ENCODE results near the gene GLMP. TPM values are rescaled to one million over a fixed set of nuclear protein-coding genes. Genes with fewer than 3 reads are reported as not detected.

Gene GLMP
- total RNA-seq, 1 experiment from 2014 or later: 60.2 TPM

GRCh38 chr1:156245451-156246232, 49.8 kb downstream of the GLMP start:
- POLR2A ChIA-PET: no interaction called here
- Histone ChIP-seq H3K9me3 (ENCODE audit: control insufficient read depth, insufficient read depth, low read depth, low read length) (no peaks in the 10 kb centered on the region), H3K27me3 (ENCODE audit: control insufficient read depth, insufficient read depth, low read length) (no peaks in the 10 kb centered on the region), H3K36me3 (ENCODE audit: control insufficient read depth, insufficient read depth, low read length) (no peaks in the 10 kb centered on the region), H3K27ac (ENCODE audit: low read length) (no peak overlapping the region), H3K4me3 (ENCODE audit: low read depth in 2 of 2, low read length in 2 of 2) (peak overlapping the region in 1 of 2 experiments; percentile 18; a peak in 1 of 4 replicates), H3K4me1 (ENCODE audit: control insufficient read depth, insufficient read depth, low read length) (peaks cover 9% of the 10 kb centered on the region)
- DNase-seq (ENCODE audit: low read depth, low spot score) (no peak), ATAC-seq (peak; percentile 7)
- intact Hi-C loops (cut with micrococcal nuclease; ENCODE audit: unreplicated experiment) (no loop called here), in situ Hi-C loops (cut with HindIII; ENCODE audit: low pct_unique_long_range_greater_than_20kb, low sequenced_read_pairs) (no loop called here)
- BruUV-seq (replicated peaks): no TSS peak
- TF ChIP-seq SIN3A (IDR thresholded peaks at IDR 0.05; ENCODE audit: borderline replicate concordance, insufficient read depth, low read depth, low read length) (no peak), CTCF (IDR thresholded peaks at IDR 0.05) (no peak), TCF7L2 (IDR thresholded peaks at IDR 0.05; ENCODE audit: low read depth, low read length) (no peak), REST (IDR thresholded peaks at IDR 0.05; ENCODE audit: insufficient read depth in 1 of 2, low read depth in 2 of 2, low read length in 1 of 2) (no peak), POLR2AphosphoS5 (IDR thresholded peaks at IDR 0.05; ENCODE audit: low read depth, low read length) (no peak; the same call in 1 of the 2 replicates)
- CTCF ChIA-PET: interaction anchor here (0.6 kb wide), 1 partner anchor 11 kb away, joined by 4 read pairs; no protein-coding TSS in a partner anchor

- no peak for TF ChIP-seq SIN3A (IDR thresholded peaks at IDR 0.05; ENCODE audit: borderline replicate concordance, insufficient read depth, low read depth, low read length)
- no peak for TF ChIP-seq REST (IDR thresholded peaks at IDR 0.05; ENCODE audit: insufficient read depth in 1 of 2, low read depth in 2 of 2, low read length in 1 of 2)
- no peak for TF ChIP-seq POLR2AphosphoS5 (IDR thresholded peaks at IDR 0.05; ENCODE audit: low read depth, low read length)
- no peak for TF ChIP-seq TCF7L2 (IDR thresholded peaks at IDR 0.05; ENCODE audit: low read depth, low read length)
- TF ChIP-seq CTCF (IDR thresholded peaks at IDR 0.05): no peak
- Histone ChIP-seq H3K9me3 (ENCODE audit: control insufficient read depth, insufficient read depth, low read depth, low read length) (no peaks in the 10 kb centered on the region), H3K36me3 (ENCODE audit: control insufficient read depth, insufficient read depth, low read length) (no peaks in the 10 kb centered on the region), H3K27me3 (ENCODE audit: control insufficient read depth, insufficient read depth, low read length) (no peaks in the 10 kb centered on the region), H3K4me3 (ENCODE audit: low read depth in 2 of 2, low read length in 2 of 2) (no peak overlapping the region), H3K27ac (ENCODE audit: low read length) (no peak overlapping the region), H3K4me1 (ENCODE audit: control insufficient read depth, insufficient read depth, low read length) (peaks cover 9% of the 10 kb centered on the region)
- intact Hi-C loops (cut with micrococcal nuclease; ENCODE audit: unreplicated experiment) (no loop called here), in situ Hi-C loops (cut with HindIII; ENCODE audit: low pct_unique_long_range_greater_than_20kb, low sequenced_read_pairs) (no loop called here)
- ChIA-PET CTCF (no interaction called here), POLR2A (no interaction called here)
- DNase-seq (ENCODE audit: low read depth, low spot score): no peak
- ATAC-seq: no peak
- no TSS peak for BruUV-seq (replicated peaks)
These were observed 50.8 kb downstream of the GLMP start for GRCh38 chr1:156244712-156245111.
